ENCODE results near the gene LCN9.
"Not testable (repeated sequence)": the region's sequence is repeated elsewhere in the genome, so short reads cannot be mapped to it uniquely, and the experiment has no call there.

The LCN9 gene

GRCh38 chr9:135648494-135649410 is 14.4 kb upstream of the LCN9 start:
- DNase-seq: no peak

DNA sequence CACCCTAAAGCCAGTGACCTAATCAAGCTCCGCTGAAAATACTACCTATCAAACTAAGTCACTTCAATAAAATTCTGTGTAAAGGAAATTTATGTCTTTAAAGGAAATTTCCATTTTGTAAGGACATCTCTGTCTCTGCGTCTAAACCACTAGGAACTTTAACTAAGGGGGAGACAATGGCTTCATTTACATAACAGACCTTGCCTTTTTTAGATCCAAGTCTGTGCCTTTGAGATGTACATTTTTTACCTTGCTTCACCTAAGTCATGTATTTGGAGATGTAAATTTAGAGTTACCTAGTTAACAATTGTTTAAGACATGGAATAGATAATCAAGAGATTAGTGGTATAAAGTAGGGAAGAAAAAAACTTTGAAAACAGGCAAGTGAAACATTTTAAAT is 13.6 kb upstream of the LCN9 start:
- no peak for DNase-seq

GRCh38 chr9:135650408-135650807 is 12.7 kb upstream of the LCN9 start:
- no peak for DNase-seq

DNA sequence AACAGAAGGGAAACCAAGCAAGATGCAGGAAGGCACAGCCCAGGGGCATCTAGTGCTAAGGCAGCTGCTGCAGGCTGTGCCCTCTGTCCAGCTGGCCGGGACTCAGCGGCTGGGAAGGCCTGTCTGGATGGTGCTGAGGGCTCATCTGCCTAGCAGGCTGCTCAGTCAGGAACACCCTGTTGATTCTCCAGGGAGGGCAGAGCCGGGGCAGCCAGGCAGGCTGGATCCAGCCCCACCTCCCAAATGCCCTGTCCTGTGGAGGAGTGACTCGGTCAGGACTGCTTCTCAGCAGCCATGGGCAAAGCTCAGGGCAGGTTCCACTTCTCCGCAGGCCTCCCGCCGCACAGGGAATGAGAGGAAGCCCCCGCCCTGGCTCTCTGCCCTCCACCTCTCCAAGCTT is 7.8 kb upstream of the LCN9 start:
- DNase-seq: no peak

DNA sequence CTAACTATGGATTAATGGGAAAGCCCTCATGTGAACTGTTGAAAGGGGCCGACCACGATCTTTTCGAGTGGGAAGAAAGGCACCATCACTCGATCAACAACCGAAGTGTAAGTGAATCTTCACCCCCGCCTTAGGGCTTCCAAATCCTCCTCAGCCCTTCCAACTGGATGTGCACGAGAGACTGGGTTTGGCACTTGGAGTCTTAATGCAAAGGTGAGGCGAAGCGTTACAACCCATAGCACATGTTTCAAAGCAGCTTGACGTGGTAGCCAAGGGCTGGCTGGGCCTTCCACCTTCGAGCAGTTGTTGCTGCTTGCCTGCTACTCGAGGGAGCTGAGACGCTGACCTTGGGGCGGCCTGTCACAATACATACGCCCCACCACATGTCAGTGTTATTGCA is 5.7 kb upstream of the LCN9 start:
- DNase-seq: no peak

GRCh38 chr9:135659252-135659651 is 3.9 kb upstream of the LCN9 start:
- DNase-seq: no peak

GRCh38 chr9:135660407-135660806 is 2.7 kb upstream of the LCN9 start:
- DNase-seq: no peak

- no peak for DNase-seq
Observed at GRCh38 chr9:135661816-135662560, 1.1 kb upstream of the LCN9 start.

DNA sequence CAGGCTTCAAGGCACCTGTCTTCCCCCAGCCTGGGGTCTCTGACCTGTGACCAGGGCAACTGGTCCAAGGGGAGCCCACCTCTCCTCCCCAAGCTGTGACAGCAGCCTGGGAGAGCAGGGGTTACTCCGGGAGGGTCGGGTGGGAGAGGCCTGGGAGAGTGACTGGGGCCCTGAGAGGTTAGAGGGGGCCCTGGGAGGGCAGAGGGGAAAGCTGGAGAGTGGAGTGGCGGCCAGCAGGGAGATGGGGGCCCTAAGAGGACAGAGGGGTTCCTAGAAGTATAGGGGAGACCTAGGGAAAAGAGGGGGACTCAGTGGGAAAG is 302 bp downstream of the LCN9 start:
- no peak for DNase-seq

DNA sequence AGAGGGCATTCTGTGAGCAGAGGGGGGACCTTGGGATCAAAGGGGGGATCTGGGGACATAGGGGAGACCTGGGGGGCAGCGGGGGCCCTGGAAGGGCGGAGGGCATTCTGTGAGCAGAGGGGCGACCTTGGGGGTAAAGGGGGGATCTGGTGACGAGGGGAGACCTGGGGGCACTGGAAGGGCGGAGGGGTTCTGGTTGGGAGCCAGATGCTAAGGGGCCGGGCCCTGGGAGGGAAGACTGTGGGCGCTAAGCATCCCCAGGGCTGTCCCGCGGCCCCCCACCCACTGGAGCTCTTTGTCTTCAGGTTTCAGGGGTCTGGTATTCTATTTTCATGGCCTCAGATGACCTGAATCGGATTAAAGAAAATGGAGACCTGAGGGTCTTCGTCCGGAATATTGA is 748 bp downstream of the LCN9 start:
- DNase-seq: no peak

GRCh38 chr9:135664266-135664665 is 1.2 kb downstream of the LCN9 start:
- DNase-seq: no peak

- DNase-seq: no peak
Observed at GRCh38 chr9:135664801-135665794, 2.0 kb downstream of the LCN9 start.

DNA sequence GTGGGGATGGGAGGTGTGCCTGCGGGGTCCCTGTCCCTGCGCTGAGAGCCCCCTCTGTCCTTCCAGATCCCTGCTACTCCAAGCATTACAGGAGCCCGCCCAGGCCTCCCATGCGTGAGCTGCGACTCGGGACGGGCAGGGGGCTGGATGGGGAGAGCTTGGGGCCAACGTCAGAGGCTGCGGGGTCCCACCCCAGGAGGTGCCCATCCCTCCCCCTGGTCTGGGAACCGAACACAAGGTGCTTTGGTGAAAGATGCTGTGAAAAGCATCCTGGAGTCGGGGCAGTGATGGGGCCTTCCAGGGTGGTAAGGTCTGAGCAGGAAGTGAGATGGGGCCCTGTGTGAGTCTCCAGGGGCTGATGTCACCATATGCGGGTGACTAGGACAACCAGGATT is 2.7 kb downstream of the LCN9 start:
- no peak for DNase-seq

GRCh38 chr9:135666534-135667462 is 3.7 kb downstream of the LCN9 start:
- no peak for DNase-seq

DNA sequence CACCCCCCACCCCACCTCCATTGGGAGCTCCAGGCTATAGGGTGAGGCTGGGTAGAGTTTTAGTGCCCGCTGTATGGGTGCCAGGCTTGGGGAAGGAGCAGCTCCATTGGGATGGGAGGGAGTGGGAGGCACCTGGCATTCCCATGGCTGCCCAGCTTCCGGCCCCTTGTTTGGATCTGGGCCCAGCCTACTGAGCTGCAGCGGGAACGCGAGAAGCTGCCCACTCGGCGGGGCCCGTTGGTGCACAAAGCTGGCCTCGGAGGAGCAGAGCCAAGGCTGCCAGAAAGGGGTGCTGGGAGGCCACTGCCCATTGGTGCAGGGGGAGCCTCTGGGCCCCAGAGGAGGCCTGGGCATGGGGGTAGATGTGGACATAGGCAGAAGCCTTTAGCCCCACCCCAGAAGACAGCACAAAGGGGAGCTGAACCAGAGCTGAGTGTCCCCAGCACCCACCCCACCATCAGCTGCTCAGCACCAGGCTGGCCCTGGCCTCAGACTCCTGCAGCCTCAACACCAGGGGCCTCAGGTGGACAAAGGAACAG is 4.4 kb downstream of the LCN9 start:
- DNase-seq: no peak

DNA sequence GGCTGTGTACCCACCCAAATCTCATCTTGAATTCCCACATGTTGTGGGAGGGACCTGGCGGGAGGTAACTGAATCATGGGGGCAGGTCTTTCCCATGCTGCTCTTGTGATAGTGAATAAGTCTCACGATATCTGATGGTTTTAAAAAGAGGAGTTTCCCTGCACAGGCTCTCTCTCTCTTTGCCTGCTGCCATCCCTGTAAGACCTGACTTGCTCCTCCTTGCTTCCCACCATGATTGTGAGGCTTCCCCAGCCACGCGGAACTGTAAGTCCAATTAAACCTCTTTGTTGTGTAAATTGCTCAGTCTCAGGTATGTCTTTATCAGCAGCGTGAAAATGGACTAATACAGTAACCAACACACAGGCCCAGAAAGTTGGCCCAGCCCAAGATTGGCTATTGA is 5.9 kb downstream of the LCN9 start:
- not testable (repeated sequence) for DNase-seq

DNA sequence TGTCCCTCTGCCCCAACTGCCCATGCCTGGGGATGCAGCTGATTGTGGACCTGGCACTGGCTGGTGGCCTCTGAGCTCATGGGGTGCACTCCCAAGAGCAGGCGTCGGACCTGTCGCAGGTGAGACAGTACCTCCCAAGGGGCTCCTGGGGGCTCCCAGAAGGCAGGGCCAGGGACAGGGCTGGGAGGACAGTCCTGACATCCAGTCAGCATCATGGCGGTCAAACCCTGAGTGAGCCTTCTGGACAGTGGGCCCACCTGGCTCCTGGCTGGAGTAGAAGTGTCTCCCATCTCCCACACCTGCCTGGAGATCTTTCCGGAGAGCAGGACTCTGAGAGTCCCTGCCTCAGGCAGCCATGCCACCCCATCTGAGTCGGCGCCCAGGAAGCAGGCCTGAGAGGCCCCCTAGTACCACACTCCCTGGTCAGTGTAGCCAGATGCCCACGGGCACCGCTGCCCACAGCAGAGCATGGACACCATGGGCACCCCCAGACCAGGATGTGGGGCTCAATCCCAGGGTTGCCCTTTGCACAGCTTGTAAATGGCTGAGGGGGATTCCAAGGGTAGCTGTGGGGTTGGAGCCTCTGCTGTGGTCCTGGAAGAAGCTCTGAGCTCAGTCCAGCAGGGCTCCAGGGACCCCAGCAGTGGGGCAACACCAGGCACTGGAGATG is 6.6 kb downstream of the LCN9 start:
- DNase-seq: no peak

DNA sequence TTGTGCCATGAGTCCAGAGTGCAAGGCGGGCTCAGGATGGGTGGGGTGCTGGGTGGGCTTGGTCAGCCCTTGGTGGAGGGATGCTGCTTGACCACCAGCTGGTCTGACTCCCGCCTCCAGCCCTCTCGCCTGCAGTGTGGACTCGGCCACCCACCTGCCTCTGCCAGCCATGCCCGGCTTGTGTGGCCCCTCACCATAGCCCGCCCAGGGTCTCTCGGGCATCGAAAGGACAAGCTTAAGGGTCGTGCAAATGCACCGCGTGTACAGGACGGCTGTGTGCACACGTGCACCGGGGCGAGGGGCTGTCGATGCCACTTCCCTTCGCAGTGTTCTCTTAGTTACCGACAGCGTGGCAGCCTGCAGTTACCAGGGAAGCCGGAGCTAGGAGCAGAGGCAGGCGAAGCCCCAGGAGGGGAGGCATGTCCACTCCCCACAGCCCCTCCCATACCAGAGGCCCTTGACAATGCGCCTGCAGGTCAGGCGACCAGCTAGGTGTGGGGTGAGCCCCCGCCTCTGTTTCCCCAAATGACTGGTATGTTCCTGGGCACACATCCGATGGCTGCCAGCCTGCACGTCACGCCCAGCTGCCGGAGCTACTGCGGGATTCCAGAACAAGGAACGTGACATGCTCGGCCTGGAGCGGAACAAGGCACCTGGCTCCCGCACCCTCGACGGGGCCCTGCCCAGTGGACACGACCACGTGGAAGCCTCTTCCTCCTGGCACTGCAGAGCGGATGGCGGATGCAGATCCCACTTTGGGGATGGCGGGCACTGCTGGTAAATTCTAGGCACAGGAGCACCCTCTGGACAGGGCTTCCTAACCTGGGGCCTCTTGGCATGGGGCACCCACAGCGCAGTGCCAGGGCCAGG is 7.8 kb downstream of the LCN9 start:
- DNase-seq: no peak

GRCh38 chr9:135671591-135672041 is 8.5 kb downstream of the LCN9 start:
- no peak for DNase-seq

DNA sequence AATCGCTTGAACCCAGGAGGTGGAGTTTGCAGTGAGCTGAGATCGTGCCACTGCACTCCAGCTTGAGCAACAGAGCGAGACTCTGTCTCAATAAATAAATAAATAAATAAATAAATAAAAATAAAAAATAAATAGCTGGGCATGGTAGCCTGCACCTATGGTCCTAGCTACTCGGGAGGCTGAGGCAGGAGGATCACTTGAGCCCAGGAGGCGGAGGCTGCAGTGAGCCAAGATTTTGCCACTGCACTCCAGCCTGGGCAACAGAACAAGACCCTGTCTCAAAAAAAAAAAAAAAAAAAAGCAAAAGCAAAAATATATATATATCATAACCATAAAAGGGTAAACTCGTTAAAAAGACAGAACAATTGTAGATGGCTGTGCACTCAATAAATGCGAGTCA is 9.7 kb downstream of the LCN9 start:
- not testable (repeated sequence) for DNase-seq

Measured in NK-92 treated with Interleukin-12 subunit alpha and Interleukin-12 subunit beta, amount 100 ng/mL, for 24 hours (cell line).